HG02571 (cell line): ENCODE data around the gene NPFF.

ENCODE experiments used
- ATAC-seq: cut with Tn5 transposase; IDR thresholded peaks from one replicate; pipeline ENCODE4 v1.9.1; 2021; ENCODE audit warnings: mild to moderate bottlenecking, moderate library complexity; ENCODE audit not compliant: unreplicated experiment

The NPFF gene

GRCh38 chr12:53514628-53515290, 7.5 kb upstream of the NPFF start:
- no peak for ATAC-seq

GRCh38 chr12:53513712-53514410, 6.6 kb upstream of the NPFF start:
- no peak for ATAC-seq

GRCh38 chr12:53510181-53510812, 3.0 kb upstream of the NPFF start:
- ATAC-seq, result no peak

DNA sequence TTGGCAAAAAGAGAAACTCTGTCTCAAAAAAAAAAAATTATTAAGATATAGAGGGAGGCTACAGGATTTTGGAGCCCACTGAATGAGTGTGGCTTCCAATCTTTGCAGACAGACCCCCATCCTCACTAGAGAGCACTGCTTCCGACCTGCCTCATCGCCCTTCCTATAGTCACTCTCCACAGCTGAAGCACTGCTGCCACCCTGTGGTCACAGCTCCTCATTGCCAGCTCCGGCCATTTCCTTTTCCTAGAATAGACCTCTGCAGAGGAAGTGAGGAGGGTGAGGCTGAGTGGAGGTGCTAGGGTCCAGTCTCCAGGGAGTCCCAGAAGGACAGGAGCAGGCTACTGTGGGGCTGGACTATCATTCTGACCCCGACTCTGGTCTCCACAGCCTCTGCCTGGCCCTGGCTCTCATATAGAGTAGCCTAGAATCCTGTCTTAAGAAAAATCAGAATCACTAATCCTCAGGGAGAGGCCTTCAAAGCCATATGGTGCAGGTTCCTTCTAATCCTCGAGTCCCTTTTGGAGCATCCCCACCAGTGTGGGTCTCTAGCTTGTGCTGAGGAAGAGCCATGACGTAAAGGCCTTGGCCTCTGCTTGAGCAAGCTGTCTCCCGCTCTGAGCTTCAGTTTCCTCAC, 1.4 kb upstream of the NPFF start:
- peak; percentile 82 for ATAC-seq

- no peak for ATAC-seq
Observed at GRCh38 chr12:53507603-53507885, 260 bp upstream of the NPFF start.

GRCh38 chr12:53506450-53506785, 866 bp downstream of the NPFF start:
- no peak for ATAC-seq

- ATAC-seq, result no peak
Observed at GRCh38 chr12:53505555-53506449, 1.5 kb downstream of the NPFF start.

DNA sequence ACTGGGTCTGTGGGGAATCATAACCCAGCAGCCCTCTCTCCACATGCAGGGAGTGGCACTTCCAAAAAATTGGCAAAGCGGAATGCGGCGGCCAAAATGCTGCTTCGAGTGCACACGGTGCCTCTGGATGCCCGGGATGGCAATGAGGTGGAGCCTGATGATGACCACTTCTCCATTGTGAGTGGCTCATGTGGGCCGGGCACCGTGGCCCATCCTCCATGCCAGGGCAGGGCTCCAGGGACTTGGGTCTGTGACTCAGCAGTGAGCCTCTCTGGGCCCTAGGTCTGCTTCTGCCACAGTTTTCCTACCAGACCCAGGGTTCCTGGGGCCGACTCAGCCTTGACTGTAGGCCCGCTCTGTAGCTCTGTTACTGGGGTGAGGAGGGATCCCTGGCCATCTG, 2.2 kb downstream of the NPFF start:
- ATAC-seq, result no peak

- no peak for ATAC-seq
Observed at GRCh38 chr12:53504004-53504920, 3.0 kb downstream of the NPFF start.

- no peak for ATAC-seq
Observed at GRCh38 chr12:53502983-53503728, 4.1 kb downstream of the NPFF start.

GRCh38 chr12:53502331-53502730, 5.0 kb downstream of the NPFF start:
- ATAC-seq, result no peak

DNA sequence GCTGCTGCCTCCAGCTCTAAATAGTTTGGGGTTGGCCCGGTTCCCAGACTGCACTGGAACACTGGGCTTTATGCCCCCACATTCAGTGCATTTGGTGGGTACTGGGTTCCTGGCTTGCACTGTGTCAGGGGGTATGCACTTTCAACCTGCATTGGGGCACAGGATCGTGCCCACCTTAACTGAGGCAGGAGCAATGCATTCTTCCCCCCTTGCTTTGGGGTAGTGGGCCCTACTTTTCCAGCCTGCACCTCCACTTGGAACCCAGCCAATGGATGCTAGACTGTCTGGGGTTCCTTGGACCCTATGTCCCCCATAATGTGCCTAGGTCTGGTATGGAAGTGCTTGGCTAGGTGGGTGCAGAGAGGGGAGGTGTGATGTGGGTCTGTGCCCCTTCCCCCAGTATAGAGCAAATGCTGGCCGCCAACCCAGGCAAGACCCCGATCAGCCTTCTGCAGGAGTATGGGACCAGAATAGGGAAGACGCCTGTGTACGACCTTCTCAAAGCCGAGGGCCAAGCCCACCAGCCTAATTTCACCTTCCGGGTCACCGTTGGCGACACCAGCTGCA, 5.6 kb downstream of the NPFF start:
- no peak for ATAC-seq

DNA sequence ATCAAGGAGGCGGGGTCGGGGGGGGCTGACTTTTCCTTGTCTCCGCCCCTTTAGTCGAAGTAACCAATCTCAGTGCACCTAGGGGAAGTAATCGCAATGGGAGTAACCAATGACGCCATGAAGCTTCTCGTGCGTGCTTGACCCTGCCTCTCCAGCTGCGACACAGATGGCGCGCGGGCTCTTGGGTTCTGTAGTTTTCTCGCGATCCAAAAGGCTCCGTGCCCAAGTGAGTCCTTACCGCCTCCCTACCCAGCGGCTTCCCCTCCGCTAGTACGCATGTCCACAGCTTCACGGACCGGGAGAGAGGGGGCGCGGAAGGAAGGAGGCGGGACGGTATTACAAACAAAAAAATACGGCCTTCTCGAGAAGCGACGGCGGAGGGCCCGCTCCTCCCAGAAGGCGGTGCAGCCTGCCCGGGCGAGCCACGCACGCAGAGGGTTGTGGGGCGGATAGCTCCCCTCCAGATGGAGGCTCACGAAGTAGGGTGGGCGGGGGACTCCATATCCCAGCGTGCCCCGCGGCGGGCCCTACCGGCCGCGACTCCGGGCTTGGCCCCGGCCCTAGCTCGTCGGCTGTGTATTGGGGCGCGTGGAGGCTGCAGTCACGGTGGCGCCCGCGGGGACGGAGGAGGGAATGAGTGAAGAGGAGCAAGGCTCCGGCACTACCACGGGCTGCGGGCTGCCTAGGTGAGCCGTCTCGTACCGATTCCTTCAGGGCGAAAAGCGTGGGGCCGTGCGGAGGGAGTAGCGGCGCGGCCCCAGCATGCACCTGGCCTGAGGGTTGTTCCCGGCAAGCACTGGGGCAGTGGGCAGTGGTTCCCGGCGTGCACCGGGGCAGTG, 6.3 kb downstream of the NPFF start, which contains the start of gene TARBP2:
Gene TARBP2 (plus strand): TSS at position 508 of the 839 bp plus-strand sequence. CDS start 126 bp downstream, at position 634.
- peak; percentile 73 for ATAC-seq

- ATAC-seq, result no peak
Observed at GRCh38 chr12:53500142-53500775, 7.0 kb downstream of the NPFF start.

DNA sequence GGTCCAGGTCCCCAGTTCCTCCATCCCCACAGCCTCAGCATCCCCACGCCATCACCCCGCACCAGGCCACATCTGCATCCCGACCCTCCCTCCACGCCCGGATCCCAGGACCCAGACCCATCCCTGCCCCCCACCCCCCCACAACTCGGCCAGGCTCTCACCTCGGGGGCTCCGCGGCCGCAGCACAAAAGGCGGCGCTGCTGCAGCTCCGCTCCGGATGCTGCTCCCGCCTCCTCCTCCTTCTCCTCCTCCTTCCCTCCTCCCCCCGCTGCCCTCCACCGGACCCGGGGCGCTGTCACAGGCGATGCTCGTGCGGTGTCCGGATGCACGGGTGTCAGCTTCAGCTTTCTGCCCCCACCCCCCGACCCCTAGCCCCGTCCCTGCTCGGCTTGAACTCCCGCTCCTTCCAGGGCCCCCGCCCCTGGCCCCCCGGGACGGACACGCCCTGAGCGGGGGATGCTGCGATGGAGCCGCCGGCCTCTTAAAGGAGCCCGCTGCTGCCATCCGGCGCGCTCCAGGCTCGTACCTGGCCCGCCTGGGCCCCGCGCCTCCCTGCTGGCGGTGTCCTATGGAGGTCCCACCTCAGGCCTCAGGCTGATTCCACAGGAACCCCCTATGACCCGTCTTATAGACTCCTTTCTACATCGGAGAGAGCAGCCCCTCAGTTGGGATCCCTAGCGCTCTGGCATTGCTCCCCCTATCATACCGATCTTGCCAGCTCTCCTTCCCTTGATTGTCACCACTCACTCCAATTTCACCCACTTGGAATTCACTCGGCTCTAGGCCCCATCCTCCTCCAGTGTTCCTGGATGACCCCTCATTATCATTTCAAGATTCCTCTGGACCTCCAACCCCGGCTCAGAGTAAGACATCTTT, 7.8 kb downstream of the NPFF start, which contains the start of gene MAP3K12:
Gene MAP3K12 (minus strand): TSS at position 193 of the 876 bp plus-strand sequence. CDS start 12,067 bp downstream, outside the sequence.
- ATAC-seq, result no peak

- ATAC-seq, result no peak
Observed at GRCh38 chr12:53498235-53498630, 9.1 kb downstream of the NPFF start.
